Fibroblast of mammary gland (primary cell): ENCODE data around the gene ATP5PO.

Experiments used
- DNase-seq: peaks from one replicate; pipeline ENCODE4 v3.0.0-alpha.2; 2010; ENCODE audit warnings: low read depth
- H3K4me3 ChIP-seq: 2 replicates; pipeline ENCODE4 v1.5.1; 2011; ENCODE audit warnings: low read depth, mild to moderate bottlenecking, low read length, moderate library complexity; ENCODE audit not compliant: control insufficient read depth
- CTCF ChIP-seq: conservative IDR thresholded peaks from 2 replicates; pipeline ENCODE4 v1.5.1; 2011; ENCODE audit warnings: low read depth, low read length, inconsistent platforms; ENCODE audit not compliant: control insufficient read depth, insufficient read depth

Gene ATP5PO

GRCh38 chr21:33893917-33894316 lies 21.7 kb downstream of the ATP5PO start:
- TF ChIP-seq CTCF = no peak
- no peak overlapping the region for H3K4me3 ChIP-seq
- no peak for DNase-seq

DNA sequence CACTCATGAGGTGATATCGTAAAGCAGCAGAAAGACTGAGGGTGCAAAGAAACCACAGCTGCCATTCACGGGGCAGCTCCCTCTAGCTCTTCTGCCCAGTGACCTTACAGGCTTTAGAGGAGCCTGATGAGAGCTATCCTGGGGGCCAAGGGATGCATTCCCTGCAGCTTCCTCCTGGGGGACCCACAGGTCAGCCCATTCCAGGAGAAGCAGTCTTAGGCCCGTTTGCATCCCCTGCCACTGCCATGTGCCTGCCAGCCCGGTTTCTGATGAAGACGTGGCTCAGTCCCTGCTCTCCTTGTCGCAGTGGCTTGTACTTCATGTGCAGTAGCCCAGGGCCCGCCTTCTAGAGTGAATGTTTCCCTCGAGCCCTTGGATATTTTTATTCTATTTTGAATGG lies 22.8 kb downstream of the ATP5PO start:
- no peak overlapping the region for H3K4me3 ChIP-seq

DNA sequence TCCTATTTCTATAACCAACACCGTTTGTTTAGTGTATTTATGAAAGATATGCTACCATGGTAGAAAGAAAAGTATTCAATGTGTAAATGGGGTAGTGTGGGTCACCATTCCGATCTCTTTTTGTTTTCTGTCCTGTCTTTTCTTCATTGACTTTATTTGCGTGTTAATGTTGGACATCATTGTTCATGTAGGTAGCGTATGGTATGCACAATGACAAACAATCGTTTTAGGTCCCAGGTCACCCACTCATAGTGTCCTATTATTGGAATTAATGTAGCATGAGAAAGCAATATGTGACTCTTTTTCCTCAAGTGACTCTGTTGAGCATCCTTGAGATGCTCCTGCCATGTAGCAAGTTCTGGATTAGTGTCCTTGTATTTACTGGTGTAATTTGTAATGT lies 25.4 kb downstream of the ATP5PO start:
- no peak for TF ChIP-seq CTCF
- H3K4me3 ChIP-seq = no peak overlapping the region
- DNase-seq = no peak

More for the DNA sequence above, 22.8 kb downstream of the ATP5PO start:
- DNase-seq = no peak
- peak; percentile 13 for TF ChIP-seq CTCF

GRCh38 chr21:33886321-33886720 lies 29.3 kb downstream of the ATP5PO start:
- no peak for DNase-seq
- no peak for TF ChIP-seq CTCF

GRCh38 chr21:33885172-33885514 lies 30.5 kb downstream of the ATP5PO start:
- TF ChIP-seq CTCF = no peak
- H3K4me3 ChIP-seq = no peak overlapping the region
- no peak for DNase-seq

More at GRCh38 chr21:33886321-33886720, 29.3 kb downstream of the ATP5PO start:
- H3K4me3 ChIP-seq = no peak overlapping the region

- H3K4me3 ChIP-seq = peak overlapping the region; percentile 6
- no peak for TF ChIP-seq CTCF
- peak; percentile 57 for DNase-seq
Observed at GRCh38 chr21:33884376-33885171, 31.0 kb downstream of the ATP5PO start.
